CD4-positive, CD25-positive, alpha-beta regulatory T cell (primary cell): ENCODE data around the gene BBIP1. TPM values are rescaled to one million over a fixed set of nuclear protein-coding genes. Genes with fewer than 3 reads are reported as not detected.
A peak's percentile ranks its signal among the peaks of the same experiment; 100 is the strongest.

ENCODE experiments used
- ATAC-seq, 2 donors: fragments of 150-1000 bp; cut with Tn5 transposase; one replicate each; pipeline ENCODE4 v1.10.0; 2021; ENCODE audit warnings: low read depth in 2 of 2, moderate number of reproducible peaks in 2 of 2, moderate library complexity in 1 of 2
- DNase-seq, 3 donors: peaks; one replicate each; pipeline versions ENCODE4 v3.0.0 to v3.0.0-alpha.2; 2012 to 2022; ENCODE audit warnings: mixed read lengths in 1 of 3
- H3K27ac ChIP-seq: one replicate; pipeline ENCODE4 v1.7.0; 2013; ENCODE audit warnings: mild to moderate bottlenecking, low read length; ENCODE audit not compliant: insufficient read depth, poor library complexity, severe bottlenecking
- H3K27me3 ChIP-seq: one replicate; pipeline ENCODE4 v1.7.0; 2013; ENCODE audit warnings: low read length; ENCODE audit not compliant: control insufficient read depth, insufficient read depth
- H3K36me3 ChIP-seq: one replicate; pipeline ENCODE4 v1.7.0; 2013; ENCODE audit warnings: mild to moderate bottlenecking, low read length, moderate library complexity; ENCODE audit not compliant: control insufficient read depth, insufficient read depth
- H3K4me1 ChIP-seq: 2 replicates; pipeline ENCODE4 v1.7.0; 2013; ENCODE audit warnings: mild to moderate bottlenecking, low read length; ENCODE audit not compliant: insufficient read depth, control insufficient read depth, poor library complexity, severe bottlenecking
- H3K4me3 ChIP-seq: one replicate; pipeline ENCODE4 v1.7.0; 2013; ENCODE audit warnings: low read depth, mild to moderate bottlenecking, low read length, moderate library complexity
- H3K9me3 ChIP-seq, 2 experiments: 1 replicate in 1 of 2; 2 replicates in 1 of 2; pipeline ENCODE4 v1.7.0; 2013; ENCODE audit warnings: low read length in 2 of 2, mild to moderate bottlenecking in 1 of 2, moderate library complexity in 1 of 2; ENCODE audit not compliant: control insufficient read depth in 2 of 2
- H3K27ac Mint-ChIP-seq, 3 donors: one replicate each; pipeline ENCODE4 v1.8.0; 2020 to 2022; ENCODE audit warnings: mild to moderate bottlenecking in 3 of 3, mixed read lengths in 3 of 3, moderate library complexity in 2 of 3
- H3K27me3 Mint-ChIP-seq: one replicate; pipeline ENCODE4 v1.8.0; 2022; ENCODE audit warnings: mild to moderate bottlenecking, mixed read lengths
- H3K36me3 Mint-ChIP-seq: one replicate; pipeline ENCODE4 v1.8.0; 2020; ENCODE audit warnings: mixed read lengths
- H3K4me1 Mint-ChIP-seq, 4 donors: one replicate each; pipeline ENCODE4 v1.8.0; 2020 to 2022; ENCODE audit warnings: mixed read lengths in 4 of 4, mild to moderate bottlenecking in 1 of 4
- H3K4me3 Mint-ChIP-seq, 4 donors: one replicate each; pipeline ENCODE4 v1.8.0; 2020 to 2022; ENCODE audit warnings: mild to moderate bottlenecking in 4 of 4, mixed read lengths in 4 of 4, moderate library complexity in 3 of 4
- H3K9me3 Mint-ChIP-seq, 7 donors: one replicate each; pipeline ENCODE4 v1.8.0; 2020 to 2022; ENCODE audit warnings: mixed read lengths in 7 of 7, mild to moderate bottlenecking in 3 of 7, moderate library complexity in 2 of 7
- polyA plus RNA-seq, 4 donors: library from polyadenylated mRNA; unstranded; fragments of 300-500 nt; fragmentation: Illumina TruSeq; gene quantifications; one replicate each; pipeline ENCODE4 v1.2.3, GENCODE V29; 2021
- total RNA-seq: library from RNA; stranded (reverse); gene quantifications from one replicate; pipeline ENCODE4 v1.2.3, GENCODE V29; 2022

The BBIP1 gene
- total and polyA plus RNA-seq, 5 donors from 2014 or later: 34.1 to 42.3 (median 39.3) TPM

DNA sequence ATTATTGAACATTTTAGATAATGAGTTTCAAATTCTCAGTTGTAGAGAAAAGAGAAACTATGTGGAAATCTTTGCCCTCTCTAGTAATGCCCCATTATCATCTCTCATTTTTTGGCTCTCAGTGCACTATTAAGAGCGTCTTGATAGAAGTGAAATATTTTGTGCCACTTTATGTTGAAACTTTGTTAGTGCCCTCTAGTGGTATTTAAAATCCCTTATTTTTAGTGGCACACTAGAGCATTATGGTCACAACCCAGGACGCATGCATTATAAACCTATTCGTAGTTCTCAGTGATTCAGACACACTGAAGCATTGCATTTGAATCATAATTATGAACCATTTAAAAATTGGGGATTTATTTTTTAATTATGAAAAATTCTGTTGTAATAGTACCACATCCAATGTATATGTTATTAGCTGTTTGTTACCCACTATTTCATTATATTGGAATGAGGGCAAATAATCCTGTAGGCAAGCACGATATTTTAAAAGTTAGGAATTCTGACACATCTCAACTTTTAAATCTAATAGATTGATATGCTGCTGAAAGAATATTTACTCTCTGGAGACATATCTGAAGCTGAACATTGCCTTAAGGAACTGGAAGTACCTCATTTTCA, 25.3 kb downstream of the BBIP1 start:
- no peaks in the 10 kb centered on the region for H3K9me3 ChIP-seq
- H3K9me3 Mint-ChIP-seq: no peaks in the 10 kb centered on the region
- no peak overlapping the region for H3K4me3 Mint-ChIP-seq
- peaks cover 92% of the 10 kb centered on the region for H3K36me3 ChIP-seq
- DNase-seq: peak in 2 of 3 donors; percentile 72 to 75
- H3K27me3 Mint-ChIP-seq: no peaks in the 10 kb centered on the region
- peaks cover 49% of the 10 kb centered on the region for H3K36me3 Mint-ChIP-seq
- ATAC-seq: peak; percentile 73 to 93
- H3K27ac ChIP-seq: peak overlapping the region; percentile 6
- H3K4me1 Mint-ChIP-seq: peaks cover 38 to 58% (median 40%) of the 10 kb centered on the region in 4 donors
- H3K4me1 ChIP-seq: peaks cover 3% of the 10 kb centered on the region
- H3K27me3 ChIP-seq: no peaks in the 10 kb centered on the region
- H3K27ac Mint-ChIP-seq: no peak overlapping the region
- no peak overlapping the region for H3K4me3 ChIP-seq

- Histone ChIP-seq H3K36me3 (peaks cover 92% of the 10 kb centered on the region), H3K4me3 (no peak overlapping the region), H3K9me3 (no peaks in the 10 kb centered on the region), H3K27ac (no peak overlapping the region), H3K27me3 (no peaks in the 10 kb centered on the region), H3K4me1 (peaks cover 3% of the 10 kb centered on the region)
- Mint-ChIP-seq H3K4me1 (peaks cover 35 to 61% (median 39%) of the 10 kb centered on the region in 4 donors), H3K36me3 (peaks cover 44% of the 10 kb centered on the region), H3K27ac (peak overlapping the region in 1 of 3 donors; percentile 32), H3K4me3 (no peak overlapping the region), H3K9me3 (no peaks in the 10 kb centered on the region), H3K27me3 (no peaks in the 10 kb centered on the region)
- DNase-seq (no peak), ATAC-seq (no peak)
These were observed 26.2 kb downstream of the BBIP1 start for GRCh38 chr10:110892602-110893288.

- Histone ChIP-seq H3K27me3 (no peaks in the 10 kb centered on the region), H3K4me1 (peaks cover 23% of the 10 kb centered on the region), H3K36me3 (peaks cover 89% of the 10 kb centered on the region), H3K27ac (no peak overlapping the region), H3K4me3 (no peak overlapping the region), H3K9me3 (no peaks in the 10 kb centered on the region)
- Mint-ChIP-seq H3K27ac (peak overlapping the region in 2 of 3 donors; percentile 22 to 78), H3K9me3 (no peaks in the 10 kb centered on the region), H3K4me3 (no peak overlapping the region), H3K27me3 (no peaks in the 10 kb centered on the region), H3K36me3 (peaks cover 54% of the 10 kb centered on the region), H3K4me1 (peaks cover 33 to 63% (median 36%) of the 10 kb centered on the region in 4 donors)
- DNase-seq: no peak
- ATAC-seq: no peak
These were observed 31.4 kb downstream of the BBIP1 start for GRCh38 chr10:110887560-110887959.

DNA sequence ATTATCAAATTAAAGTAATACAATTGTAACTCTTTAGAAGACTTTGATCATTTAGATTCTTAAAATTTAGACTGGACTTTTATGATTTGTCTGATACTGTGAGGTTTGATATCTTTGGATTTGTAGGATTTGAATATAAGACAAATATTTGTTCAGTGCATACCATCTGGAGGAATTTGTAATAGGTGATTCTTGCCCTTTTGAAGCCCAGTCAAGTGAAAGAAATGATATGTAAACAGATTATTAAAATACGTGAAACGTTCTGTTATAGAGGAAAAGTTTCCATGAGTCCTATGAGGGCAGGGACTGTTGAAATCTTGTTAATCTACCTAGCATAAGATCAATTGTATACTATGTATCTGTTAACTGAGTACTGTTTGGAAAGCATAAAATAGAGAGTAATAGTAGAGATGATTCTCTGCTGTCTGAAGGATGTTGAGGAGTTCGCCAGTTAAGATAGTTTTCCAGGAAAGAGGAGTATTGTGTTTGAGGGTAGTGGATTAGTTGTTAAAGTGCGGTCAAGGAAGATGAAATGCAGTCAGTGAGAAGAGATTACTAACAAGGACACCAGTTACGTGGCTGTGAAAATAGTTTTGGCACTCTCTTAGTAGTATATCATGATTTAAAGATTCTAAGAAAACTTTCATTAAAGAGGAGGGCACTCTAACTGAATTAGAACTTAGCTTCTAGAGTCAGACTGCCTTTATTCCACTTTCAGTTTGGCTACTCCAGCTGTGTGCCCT, 32.9 kb downstream of the BBIP1 start:
- ATAC-seq (no peak), DNase-seq (no peak)
- peaks cover 54% of the 10 kb centered on the region for H3K36me3 Mint-ChIP-seq
- H3K36me3 ChIP-seq: peaks cover 89% of the 10 kb centered on the region
- H3K4me3 Mint-ChIP-seq: peak overlapping the region in 2 of 4 donors; percentile 4 to 31
- H3K27me3 ChIP-seq: no peaks in the 10 kb centered on the region
- H3K9me3 ChIP-seq: no peaks in the 10 kb centered on the region
- peak overlapping the region; percentile 42 for H3K27ac ChIP-seq
- peak overlapping the region; percentile 8 to 27 (median 10) for H3K27ac Mint-ChIP-seq
- H3K27me3 Mint-ChIP-seq: no peaks in the 10 kb centered on the region
- H3K4me1 ChIP-seq: peaks cover 26% of the 10 kb centered on the region
- peaks cover 23 to 66% (median 36%) of the 10 kb centered on the region in 4 donors for H3K4me1 Mint-ChIP-seq
- H3K4me3 ChIP-seq: peak overlapping the region; percentile 20
- no peaks in the 10 kb centered on the region for H3K9me3 Mint-ChIP-seq

GRCh38 chr10:110883924-110884323, 35.1 kb downstream of the BBIP1 start:
- Mint-ChIP-seq H3K27ac (peak overlapping the region in 2 of 3 donors; percentile 9 to 16), H3K36me3 (peaks cover 51% of the 10 kb centered on the region), H3K4me3 (peak overlapping the region; percentile 37 to 77 (median 66)), H3K27me3 (no peaks in the 10 kb centered on the region), H3K4me1 (peaks cover 36 to 73% (median 43%) of the 10 kb centered on the region in 4 donors), H3K9me3 (no peaks in the 10 kb centered on the region)
- DNase-seq: no peak
- H3K36me3 ChIP-seq: peaks cover 79% of the 10 kb centered on the region
- ATAC-seq: no peak
- peak overlapping the region; percentile 24 for H3K27ac ChIP-seq
- no peaks in the 10 kb centered on the region for H3K9me3 ChIP-seq
- H3K27me3 ChIP-seq: no peaks in the 10 kb centered on the region
- peaks cover 36% of the 10 kb centered on the region for H3K4me1 ChIP-seq
- peak overlapping the region; percentile 65 for H3K4me3 ChIP-seq

GRCh38 chr10:110881905-110882304, 37.1 kb downstream of the BBIP1 start:
- H3K4me3 ChIP-seq: peak overlapping the region; percentile 38
- Mint-ChIP-seq H3K9me3 (no peaks in the 10 kb centered on the region), H3K4me3 (peak overlapping the region; percentile 2 to 29 (median 10)), H3K27ac (peak overlapping the region; percentile 2 to 56 (median 37)), H3K36me3 (peaks cover 54% of the 10 kb centered on the region), H3K4me1 (peaks cover 45 to 81% (median 55%) of the 10 kb centered on the region in 4 donors), H3K27me3 (no peaks in the 10 kb centered on the region)
- DNase-seq: no peak
- H3K9me3 ChIP-seq: no peaks in the 10 kb centered on the region
- H3K27ac ChIP-seq: no peak overlapping the region
- no peak for ATAC-seq
- no peaks in the 10 kb centered on the region for H3K27me3 ChIP-seq
- peaks cover 37% of the 10 kb centered on the region for H3K4me1 ChIP-seq
- peaks cover 78% of the 10 kb centered on the region for H3K36me3 ChIP-seq

GRCh38 chr10:110881247-110881646, 37.7 kb downstream of the BBIP1 start:
- Histone ChIP-seq H3K27ac (no peak overlapping the region), H3K4me1 (peaks cover 39% of the 10 kb centered on the region), H3K4me3 (no peak overlapping the region), H3K36me3 (peaks cover 79% of the 10 kb centered on the region), H3K9me3 (no peaks in the 10 kb centered on the region), H3K27me3 (no peaks in the 10 kb centered on the region)
- no peak for ATAC-seq
- Mint-ChIP-seq H3K27ac (peak overlapping the region in 2 of 3 donors; percentile 37 to 72), H3K27me3 (no peaks in the 10 kb centered on the region), H3K9me3 (no peaks in the 10 kb centered on the region), H3K4me1 (peaks cover 43 to 80% (median 54%) of the 10 kb centered on the region in 4 donors), H3K36me3 (peaks cover 52% of the 10 kb centered on the region), H3K4me3 (peak overlapping the region in 3 of 4 donors; percentile 2 to 45 (median 44))
- no peak for DNase-seq
